T-helper 2 cell treated with Interferon-gamma antibody and Interleukin-4, amounts not matched to agents 100 ng/mL and 5 ng/mL, for 36 hours (primary cell): ENCODE data around the gene TP53BP2. TPM values are rescaled to one million over a fixed set of nuclear protein-coding genes. Genes with fewer than 3 reads are reported as not detected.
"Not testable (repeated sequence)": the region's sequence is repeated elsewhere in the genome, so short reads cannot be mapped to it uniquely, and the experiment has no call there.

Source experiments
- intact Hi-C: fragments of 100-400 bp; cut with micrococcal nuclease; formaldehyde crosslinking; loops from one replicate; pipeline ENCODE4 v1.15.1; 2023
- total RNA-seq: library from RNA; stranded (reverse); gene quantifications from 2 replicates; pipeline ENCODE4 v1.2.3, GENCODE V29; 2022

Gene TP53BP2, protein sequence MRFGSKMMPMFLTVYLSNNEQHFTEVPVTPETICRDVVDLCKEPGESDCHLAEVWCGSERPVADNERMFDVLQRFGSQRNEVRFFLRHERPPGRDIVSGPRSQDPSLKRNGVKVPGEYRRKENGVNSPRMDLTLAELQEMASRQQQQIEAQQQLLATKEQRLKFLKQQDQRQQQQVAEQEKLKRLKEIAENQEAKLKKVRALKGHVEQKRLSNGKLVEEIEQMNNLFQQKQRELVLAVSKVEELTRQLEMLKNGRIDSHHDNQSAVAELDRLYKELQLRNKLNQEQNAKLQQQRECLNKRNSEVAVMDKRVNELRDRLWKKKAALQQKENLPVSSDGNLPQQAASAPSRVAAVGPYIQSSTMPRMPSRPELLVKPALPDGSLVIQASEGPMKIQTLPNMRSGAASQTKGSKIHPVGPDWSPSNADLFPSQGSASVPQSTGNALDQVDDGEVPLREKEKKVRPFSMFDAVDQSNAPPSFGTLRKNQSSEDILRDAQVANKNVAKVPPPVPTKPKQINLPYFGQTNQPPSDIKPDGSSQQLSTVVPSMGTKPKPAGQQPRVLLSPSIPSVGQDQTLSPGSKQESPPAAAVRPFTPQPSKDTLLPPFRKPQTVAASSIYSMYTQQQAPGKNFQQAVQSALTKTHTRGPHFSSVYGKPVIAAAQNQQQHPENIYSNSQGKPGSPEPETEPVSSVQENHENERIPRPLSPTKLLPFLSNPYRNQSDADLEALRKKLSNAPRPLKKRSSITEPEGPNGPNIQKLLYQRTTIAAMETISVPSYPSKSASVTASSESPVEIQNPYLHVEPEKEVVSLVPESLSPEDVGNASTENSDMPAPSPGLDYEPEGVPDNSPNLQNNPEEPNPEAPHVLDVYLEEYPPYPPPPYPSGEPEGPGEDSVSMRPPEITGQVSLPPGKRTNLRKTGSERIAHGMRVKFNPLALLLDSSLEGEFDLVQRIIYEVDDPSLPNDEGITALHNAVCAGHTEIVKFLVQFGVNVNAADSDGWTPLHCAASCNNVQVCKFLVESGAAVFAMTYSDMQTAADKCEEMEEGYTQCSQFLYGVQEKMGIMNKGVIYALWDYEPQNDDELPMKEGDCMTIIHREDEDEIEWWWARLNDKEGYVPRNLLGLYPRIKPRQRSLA
- 25.3 and 27.6 TPM in 2 replicates for total RNA-seq

- intact Hi-C loops: loop anchor here (2.0 to 10.0 kb wide), 6 partner anchors 35 to 779 kb away; partner anchors contain the start of gene DEGS1
These were observed at the start of gene TP53BP2 for GRCh38 chr1:223845810-223846682. Gene TP53BP2 (minus strand): TSS chr1:223845947. CDS start chr1:223845680, 267 bp downstream.

- intact Hi-C loops: not testable (repeated sequence)
These were observed 44.7 kb upstream of the TP53BP2 start for GRCh38 chr1:223890494-223890893.

GRCh38 chr1:223889319-223889718 lies 43.6 kb upstream of the TP53BP2 start:
- intact Hi-C loops: not testable (repeated sequence)

GRCh38 chr1:223887747-223888418 lies 42.1 kb upstream of the TP53BP2 start:
- intact Hi-C loops: no loop called here

DNA sequence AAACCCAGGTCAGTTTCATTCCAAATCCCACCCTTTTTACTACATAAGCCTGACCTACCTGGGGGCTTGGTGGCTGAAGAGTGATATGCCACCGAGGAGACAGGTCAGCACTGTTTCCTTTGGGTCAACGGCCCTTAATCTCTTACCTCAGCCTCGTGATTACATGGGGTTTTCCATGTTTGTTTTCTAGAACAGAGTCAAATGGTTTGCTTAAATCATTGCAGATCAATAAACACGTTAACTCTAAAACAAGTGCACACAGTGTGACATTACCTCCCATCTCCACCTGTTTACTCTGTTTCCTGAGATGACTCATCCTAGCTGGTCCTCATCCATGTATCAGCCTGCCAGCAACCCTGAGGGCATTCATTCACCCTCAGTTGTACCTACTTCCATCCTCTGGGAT lies 40.8 kb upstream of the TP53BP2 start:
- intact Hi-C loops: no loop called here

DNA sequence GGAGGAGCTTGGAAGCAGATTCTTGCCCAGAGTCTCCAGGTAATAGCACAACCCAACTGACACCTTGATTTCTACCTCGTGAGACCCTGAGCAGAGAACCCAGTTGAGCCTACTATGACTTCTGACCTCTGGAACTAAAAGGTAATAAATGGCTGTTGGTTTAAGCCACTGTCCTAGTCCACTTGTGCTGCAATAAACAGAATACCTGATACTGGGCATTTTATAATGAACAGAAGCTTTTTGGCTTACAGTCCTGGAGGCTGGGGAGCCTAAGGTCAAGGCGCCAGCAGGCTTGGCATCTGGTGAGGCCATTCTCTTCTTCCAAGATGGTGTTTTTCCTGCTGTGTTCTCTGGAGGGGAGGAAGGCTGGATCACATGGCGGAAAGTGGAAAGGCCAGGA lies 39.9 kb upstream of the TP53BP2 start:
- intact Hi-C loops: no loop called here

DNA sequence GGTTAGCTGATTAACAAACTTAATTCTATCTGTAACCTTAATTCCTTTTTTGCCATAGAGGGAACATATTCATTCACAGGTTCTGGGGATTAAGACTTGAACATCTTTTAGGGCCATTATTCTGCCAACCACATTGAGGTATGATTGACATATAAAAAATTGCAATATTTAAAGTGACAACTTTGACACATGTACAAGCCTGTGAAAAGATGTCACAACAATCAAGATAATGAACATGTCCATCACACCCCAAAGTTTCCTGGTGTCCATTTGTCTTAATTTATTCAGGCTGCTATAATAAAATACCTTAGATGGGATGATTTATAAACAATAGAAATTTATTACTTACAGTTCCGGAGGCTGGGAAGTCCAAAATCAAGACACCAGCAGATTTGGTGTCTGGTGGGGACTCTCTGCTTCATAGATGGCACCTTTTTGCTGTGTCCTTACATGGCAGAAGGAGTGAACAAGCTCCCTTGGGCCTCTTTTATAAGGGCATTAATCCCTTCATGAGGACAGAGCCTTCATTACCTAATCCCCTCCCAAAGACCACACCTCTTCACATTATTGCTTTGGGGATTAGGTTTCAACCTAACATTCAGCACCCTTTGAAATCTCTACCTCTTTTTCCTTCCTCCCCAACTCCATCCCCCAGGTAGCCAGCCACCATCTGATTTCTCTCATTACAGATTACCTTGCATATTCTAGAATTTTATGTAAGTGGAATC lies 33.0 kb upstream of the TP53BP2 start:
- intact Hi-C loops: no loop called here

DNA sequence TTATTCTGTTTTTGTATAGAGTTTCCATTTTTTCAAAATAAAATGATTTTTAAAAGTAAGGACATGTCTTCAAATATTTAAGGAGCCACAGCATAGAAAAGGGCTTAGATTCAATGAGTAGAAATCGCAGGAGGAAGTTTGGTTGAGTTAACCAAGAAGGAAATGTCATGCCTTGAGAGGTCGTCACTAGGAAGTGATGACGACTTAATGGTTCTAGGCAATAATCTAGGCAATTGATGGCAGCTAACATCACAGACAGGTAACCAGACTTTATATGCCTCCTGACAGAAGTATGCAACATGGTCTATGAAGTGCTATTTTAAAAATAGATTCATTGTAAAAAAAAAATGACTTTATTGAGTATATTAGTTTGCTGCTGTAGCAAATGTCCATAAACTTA lies 32.1 kb upstream of the TP53BP2 start:
- intact Hi-C loops: no loop called here

DNA sequence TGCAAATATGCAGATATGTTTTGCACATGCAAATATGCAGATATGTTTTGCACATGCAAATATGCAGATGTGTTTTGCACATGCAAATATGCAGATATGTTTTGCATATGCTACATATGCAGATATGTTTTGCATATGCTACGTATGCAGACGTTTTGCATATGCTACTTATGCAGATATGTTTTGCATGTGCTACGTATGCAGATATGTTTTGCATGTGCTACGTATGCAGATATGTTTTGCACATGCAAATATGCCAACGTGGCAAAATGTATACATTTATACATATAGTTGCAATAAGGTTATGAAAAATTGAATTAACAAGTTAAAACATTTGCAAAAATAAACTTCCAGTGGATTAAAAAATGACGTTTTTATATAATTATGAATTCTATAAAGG lies 30.8 kb upstream of the TP53BP2 start:
- intact Hi-C loops: no loop called here

DNA sequence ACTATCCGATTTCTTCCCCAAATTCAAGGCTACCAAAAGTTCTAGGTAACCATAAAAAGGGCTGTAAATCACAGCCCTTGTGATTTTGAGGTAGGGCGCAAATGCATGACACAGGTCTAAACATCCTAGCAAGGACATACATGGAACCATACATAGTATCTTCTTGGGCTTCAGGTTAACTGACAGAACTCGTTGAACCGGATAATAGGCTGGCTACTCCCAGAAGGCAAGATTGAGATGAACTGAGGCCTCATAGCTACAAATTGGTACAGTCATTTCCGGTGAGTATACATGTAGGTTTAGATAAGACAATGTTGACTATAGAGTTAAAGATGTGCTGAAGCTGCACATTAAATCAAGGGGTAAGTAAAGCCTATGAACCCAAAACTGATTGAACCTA lies 27.3 kb upstream of the TP53BP2 start:
- intact Hi-C loops: no loop called here

DNA sequence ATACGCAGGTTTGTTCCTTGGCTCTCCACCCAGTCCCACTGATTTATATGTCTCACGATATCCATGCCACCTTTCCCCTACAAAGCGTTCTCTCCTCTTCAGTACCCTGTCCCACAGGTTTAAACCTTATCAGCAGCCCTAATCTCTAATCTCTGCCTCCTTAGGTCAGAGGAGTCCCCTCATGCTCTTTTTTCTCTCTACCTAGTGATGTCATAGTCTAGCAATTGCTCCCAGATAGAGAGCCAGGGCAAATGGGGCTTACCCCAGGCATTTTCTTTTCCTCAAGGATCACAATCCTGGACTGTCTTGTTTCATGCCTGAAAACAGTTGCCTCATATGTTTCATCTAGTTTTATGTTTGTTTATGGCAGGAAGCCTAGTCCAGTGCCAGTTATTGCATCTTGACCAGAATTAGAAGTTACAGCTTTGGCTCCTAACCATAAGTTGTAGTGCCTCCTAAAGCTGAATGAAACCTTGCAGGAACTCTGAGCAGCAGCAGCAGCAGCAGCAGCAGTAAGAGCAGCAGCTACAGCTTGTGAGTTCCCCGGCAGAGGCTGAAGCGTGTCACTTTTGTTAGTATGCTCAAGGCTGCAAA lies 26.7 kb upstream of the TP53BP2 start:
- intact Hi-C loops: no loop called here

DNA sequence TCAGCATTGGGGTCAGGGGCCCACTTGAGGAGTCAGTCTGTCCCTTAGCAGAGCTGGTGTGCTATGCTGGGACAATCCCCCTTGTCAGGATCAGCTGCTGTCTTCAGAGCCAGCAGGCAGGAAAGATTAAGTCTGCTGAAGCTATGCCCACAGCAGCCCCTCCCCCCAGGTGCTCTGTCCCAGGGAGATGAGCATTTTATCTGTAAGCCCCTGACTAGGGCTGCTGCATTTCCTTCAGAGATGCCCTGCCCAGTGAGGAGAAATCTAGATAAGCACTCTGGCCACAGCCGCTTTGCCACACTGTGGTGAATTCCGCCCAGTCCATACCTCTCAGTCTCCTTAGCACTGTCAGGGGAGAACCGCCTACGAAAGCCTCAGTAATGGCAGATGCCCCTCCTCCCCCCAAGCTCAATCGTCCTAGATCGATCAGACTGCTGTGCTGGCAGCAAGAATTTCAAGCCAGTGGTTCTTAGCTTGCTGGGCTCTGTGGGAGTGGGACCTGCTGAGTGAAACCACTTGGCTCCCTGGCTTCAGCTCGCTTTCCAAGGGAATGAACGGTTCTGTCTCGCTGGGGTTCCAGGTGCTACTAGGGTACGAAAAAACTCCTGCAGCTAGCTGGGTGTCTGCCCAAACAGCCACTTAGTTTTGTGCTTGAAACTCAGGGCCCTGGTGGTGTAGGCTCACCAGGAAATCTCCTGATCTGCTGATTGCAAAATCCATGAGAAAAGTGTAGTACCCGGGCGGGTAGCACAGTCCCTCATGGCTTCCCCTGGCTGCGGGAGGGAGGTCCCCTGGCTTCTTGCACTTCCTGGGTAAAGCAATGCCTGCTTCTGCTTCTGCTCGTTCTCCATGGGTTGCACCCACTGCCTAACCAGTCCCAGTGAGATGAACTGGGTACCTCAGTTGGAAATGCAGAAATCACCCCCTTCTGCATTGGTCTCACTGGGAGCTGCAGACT lies 25.1 kb upstream of the TP53BP2 start:
- intact Hi-C loops: no loop called here

GRCh38 chr1:223864599-223865368 lies 19.0 kb upstream of the TP53BP2 start:
- intact Hi-C loops: not testable (repeated sequence)

DNA sequence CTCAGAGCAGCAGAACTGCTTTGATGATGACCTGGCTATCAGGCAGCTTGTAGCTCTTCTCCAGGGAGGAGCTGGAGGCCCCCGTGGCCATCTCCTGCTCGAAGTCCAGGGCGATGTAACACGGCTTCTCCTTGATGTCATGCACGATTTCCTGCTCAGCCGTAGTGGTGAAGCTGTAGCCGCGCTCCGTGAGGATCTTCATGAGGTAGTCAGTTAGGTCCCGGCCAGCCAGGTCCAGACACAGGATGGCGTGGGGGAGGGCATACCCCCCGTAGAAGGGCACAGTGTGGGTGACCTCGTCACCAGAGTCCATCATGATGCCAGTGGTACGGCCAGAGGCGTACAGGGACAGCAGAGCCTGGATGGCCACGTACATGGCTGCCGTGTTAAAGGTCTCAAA lies 18.3 kb upstream of the TP53BP2 start:
- intact Hi-C loops: no loop called here

- intact Hi-C loops: no loop called here
These were observed 16.2 kb upstream of the TP53BP2 start for GRCh38 chr1:223861904-223862303.

DNA sequence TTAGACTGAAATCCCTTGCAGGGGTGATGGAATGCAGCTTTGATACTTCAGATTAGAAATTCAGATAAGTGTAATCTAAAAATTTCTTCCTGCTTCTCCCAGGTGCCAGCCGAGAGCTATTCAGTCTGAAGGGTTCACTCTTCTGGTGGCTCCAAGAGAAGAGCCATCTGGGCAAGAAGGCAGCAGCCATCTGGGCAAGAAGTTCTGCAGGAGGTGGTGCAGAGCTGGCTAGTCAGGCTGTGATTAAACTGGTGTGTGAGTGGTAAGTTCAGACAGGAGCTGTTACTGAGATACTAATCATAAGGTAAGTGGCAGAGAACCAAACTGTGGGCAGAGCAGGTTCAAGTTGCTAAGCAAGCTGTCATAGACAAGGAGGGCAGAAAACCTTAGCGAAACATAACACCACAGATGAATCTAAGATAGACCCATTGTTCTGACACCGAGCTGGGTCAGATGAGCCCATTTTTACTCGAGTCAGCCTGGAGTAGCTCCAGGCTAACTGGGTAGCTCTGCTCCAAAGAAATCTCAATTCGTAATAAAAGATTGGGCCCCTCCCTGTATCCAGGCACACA lies 14.4 kb upstream of the TP53BP2 start:
- intact Hi-C loops: no loop called here

DNA sequence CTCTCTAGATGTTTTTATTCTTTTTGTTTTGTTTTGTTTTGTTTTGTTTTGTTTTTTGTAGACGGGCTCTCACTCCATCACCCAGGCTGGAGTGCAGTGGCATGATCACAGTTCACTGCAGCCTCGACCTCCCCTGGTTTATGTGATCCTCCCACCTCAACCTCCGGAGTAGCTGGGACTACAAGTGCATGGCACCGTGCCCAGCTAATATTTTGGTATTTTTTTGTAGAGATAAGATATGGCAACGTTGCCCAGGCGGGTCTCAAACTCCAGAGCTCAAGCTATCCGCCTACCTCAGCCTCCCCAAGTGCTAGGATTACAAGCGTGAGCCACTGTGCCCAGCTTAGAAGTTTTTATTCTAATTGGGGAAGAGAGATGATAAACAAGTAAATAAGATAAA lies 13.3 kb upstream of the TP53BP2 start:
- intact Hi-C loops: no loop called here
